H1 (cell line): ENCODE data around the gene TRIM28. TPM values are rescaled to one million over a fixed set of nuclear protein-coding genes. Genes with fewer than 3 reads are reported as not detected.

ENCODE experiments used
- POLR2AphosphoS5 ChIP-seq: IDR thresholded peaks from 2 replicates; pipeline ENCODE4 v1.6.1; 2011; ENCODE audit warnings: low read depth, low read length
- polyA plus RNA-seq, 7 experiments: library from polyadenylated mRNA; depleted of rRNA in 3 of 7; stranded (reverse) in 5 of 7; unstranded in 2 of 7; fragments of >200 nt in 5 of 7; fragments of 200-250 nt in 2 of 7; gene quantifications; 1 replicate in 5 of 7; 2 replicates in 1 of 7; 4 replicates in 1 of 7; pipeline versions ENCODE4 v1.2.1 to v1.2.3, GENCODE V29; 2011 to 2013; ENCODE audit warnings: missing spikeins in 2 of 7, mixed read lengths in 2 of 7
- total RNA-seq: library from RNA; stranded (reverse); fragmentation: NEBNext Ultra II Directional; extraction: Animal tissue kit (Norgen Biotek cat#: 25700); gene quantifications from 2 replicates; pipeline ENCODE4 v1.2.1, GENCODE V29; 2021

TRIM28 gene
- total and polyA plus RNA-seq, 2 of the 8 experiments (the other 6 are each of a cell fraction or from before 2014, with no cell fraction given): 1,433 to 1,442 TPM

DNA sequence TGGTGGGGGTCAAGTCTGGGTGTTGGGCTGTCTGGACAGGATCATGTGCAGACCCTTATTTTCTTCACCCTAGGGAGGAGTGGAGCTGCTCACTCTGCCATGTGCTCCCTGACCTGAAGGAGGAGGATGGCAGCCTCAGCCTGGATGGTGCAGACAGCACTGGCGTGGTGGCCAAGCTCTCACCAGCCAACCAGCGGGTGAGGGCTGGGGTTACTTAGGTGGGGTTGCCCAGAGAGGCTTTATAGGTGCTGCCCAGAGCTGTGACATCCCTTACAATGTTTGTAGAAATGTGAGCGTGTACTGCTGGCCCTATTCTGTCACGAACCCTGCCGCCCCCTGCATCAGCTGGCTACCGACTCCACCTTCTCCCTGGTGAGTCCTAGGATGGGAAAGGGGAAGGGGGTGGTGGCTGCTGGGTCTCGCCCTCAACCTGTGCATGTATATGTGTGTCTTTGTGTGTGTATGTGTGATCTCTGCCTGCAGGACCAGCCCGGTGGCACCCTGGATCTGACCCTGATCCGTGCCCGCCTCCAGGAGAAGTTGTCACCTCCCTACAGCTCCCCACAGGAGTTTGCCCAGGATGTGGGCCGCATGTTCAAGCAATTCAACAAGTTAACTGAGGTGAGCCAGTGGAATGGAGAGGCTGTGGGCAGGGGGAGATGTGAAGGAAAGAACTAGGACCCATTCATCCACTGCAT lies 5.9 kb downstream of the TRIM28 start (continued):
- TF ChIP-seq POLR2AphosphoS5: no peak
